GM12878 (cell line): ENCODE results near the gene IRF9. TPM values are rescaled to one million over a fixed set of nuclear protein-coding genes. Genes with fewer than 3 reads are reported as not detected.

Source experiments
- GABPA ChIP-seq: IDR thresholded peaks from 2 replicates; pipeline ENCODE4 v1.6.1; 2014; ENCODE audit warnings: antibody characterized with exemption, low read depth, mild to moderate bottlenecking, inconsistent platforms
- MYB ChIP-seq: fragments of 150-350 bp; IDR thresholded peaks from 2 replicates; pipeline ENCODE4 v1.6.1; 2014; ENCODE audit warnings: mild to moderate bottlenecking, low read depth, low read length, borderline replicate concordance
- polyA plus RNA-seq, 11 experiments: library from polyadenylated mRNA; depleted of rRNA in 4 of 11; unstranded in 6 of 11; stranded (reverse) in 5 of 11; fragments of >200 nt; fragmentation: Nextera tagmentation in 4 of 11; fragmentation: Illumina TruSeq in 1 of 11; extraction: Ambion mirVana in 4 of 11; extraction: Trizol in 1 of 11; gene quantifications; 1 replicate in 1 of 11; 2 replicates in 10 of 11; pipeline versions ENCODE4 v1.2.1 to v1.2.3, GENCODE V29; 2011 to 2016; ENCODE audit warnings: inconsistent platforms in 2 of 11, missing spikeins in 2 of 11, low read depth in 1 of 11
- total RNA-seq, 4 experiments: library from RNA; depleted of rRNA in 3 of 4; stranded (reverse); fragments of >200 nt in 3 of 4; fragmentation: Illumina TruSeq in 1 of 4; extraction: Trizol in 1 of 4; gene quantifications; 2 replicates each; pipeline versions ENCODE4 v1.2.1 to v1.2.3, GENCODE V29; 2013 to 2021
- TF ChIP-seq, protein P1 (sequence below): fragments of 450-650 bp; formaldehyde crosslinking; IDR thresholded peaks from 2 replicates; pipeline ENCODE4 v1.4.0; 2022; ENCODE audit warnings: mild to moderate bottlenecking, moderate library complexity
- TF ChIP-seq, protein P2 (sequence below): fragments of 450-650 bp; IDR thresholded peaks from 2 replicates; pipeline ENCODE4 v1.6.1; 2017; ENCODE audit warnings: mild to moderate bottlenecking, moderate library complexity
- TF ChIP-seq, protein P3 (sequence below): fragments of 450-650 bp; IDR thresholded peaks from 2 replicates; pipeline ENCODE4 v1.6.1; 2017; ENCODE audit warnings: mild to moderate bottlenecking, low read depth, inconsistent platforms; ENCODE audit not compliant: poor library complexity, severe bottlenecking

IRF9 gene
- total and polyA plus RNA-seq, 10 of the 15 experiments (the other 5 are each of a cell fraction or from before 2014, with no cell fraction given), result 47.6 to 234 (median 148) TPM

GRCh38 chr14:24146978-24147760, 13.9 kb upstream of the IRF9 start, which contains the start of gene RNF31 (continued):
- TF ChIP-seq MYB, result no peak
- TF ChIP-seq, protein P1, sequence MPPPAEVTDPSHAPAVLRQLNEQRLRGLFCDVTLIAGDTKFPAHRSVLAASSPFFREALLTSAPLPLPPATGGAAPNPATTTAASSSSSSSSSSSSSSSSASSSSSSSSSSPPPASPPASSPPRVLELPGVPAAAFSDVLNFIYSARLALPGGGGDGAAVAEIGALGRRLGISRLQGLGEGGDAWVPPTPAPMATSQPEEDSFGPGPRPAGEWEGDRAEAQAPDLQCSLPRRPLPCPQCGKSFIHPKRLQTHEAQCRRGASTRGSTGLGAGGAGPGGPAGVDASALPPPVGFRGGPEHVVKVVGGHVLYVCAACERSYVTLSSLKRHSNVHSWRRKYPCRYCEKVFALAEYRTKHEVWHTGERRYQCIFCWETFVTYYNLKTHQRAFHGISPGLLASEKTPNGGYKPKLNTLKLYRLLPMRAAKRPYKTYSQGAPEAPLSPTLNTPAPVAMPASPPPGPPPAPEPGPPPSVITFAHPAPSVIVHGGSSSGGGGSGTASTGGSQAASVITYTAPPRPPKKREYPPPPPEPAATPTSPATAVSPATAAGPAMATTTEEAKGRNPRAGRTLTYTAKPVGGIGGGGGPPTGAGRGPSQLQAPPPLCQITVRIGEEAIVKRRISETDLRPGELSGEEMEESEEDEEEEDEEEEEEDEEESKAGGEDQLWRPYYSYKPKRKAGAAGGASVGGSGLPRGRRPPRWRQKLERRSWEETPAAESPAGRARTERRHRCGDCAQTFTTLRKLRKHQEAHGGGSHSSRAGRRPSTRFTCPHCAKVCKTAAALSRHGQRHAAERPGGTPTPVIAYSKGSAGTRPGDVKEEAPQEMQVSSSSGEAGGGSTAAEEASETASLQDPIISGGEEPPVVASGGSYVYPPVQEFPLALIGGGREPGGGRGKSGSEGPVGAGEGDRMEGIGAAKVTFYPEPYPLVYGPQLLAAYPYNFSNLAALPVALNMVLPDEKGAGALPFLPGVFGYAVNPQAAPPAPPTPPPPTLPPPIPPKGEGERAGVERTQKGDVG (CRISPR knock-in tag), result no peak
- TF ChIP-seq, protein P2, sequence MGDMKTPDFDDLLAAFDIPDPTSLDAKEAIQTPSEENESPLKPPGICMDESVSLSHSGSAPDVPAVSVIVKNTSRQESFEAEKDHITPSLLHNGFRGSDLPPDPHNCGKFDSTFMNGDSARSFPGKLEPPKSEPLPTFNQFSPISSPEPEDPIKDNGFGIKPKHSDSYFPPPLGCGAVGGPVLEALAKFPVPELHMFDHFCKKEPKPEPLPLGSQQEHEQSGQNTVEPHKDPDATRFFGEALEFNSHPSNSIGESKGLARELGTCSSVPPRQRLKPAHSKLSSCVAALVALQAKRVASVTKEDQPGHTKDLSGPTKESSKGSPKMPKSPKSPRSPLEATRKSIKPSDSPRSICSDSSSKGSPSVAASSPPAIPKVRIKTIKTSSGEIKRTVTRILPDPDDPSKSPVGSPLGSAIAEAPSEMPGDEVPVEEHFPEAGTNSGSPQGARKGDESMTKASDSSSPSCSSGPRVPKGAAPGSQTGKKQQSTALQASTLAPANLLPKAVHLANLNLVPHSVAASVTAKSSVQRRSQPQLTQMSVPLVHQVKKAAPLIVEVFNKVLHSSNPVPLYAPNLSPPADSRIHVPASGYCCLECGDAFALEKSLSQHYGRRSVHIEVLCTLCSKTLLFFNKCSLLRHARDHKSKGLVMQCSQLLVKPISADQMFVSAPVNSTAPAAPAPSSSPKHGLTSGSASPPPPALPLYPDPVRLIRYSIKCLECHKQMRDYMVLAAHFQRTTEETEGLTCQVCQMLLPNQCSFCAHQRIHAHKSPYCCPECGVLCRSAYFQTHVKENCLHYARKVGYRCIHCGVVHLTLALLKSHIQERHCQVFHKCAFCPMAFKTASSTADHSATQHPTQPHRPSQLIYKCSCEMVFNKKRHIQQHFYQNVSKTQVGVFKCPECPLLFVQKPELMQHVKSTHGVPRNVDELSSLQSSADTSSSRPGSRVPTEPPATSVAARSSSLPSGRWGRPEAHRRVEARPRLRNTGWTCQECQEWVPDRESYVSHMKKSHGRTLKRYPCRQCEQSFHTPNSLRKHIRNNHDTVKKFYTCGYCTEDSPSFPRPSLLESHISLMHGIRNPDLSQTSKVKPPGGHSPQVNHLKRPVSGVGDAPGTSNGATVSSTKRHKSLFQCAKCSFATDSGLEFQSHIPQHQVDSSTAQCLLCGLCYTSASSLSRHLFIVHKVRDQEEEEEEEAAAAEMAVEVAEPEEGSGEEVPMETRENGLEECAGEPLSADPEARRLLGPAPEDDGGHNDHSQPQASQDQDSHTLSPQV, result no peak
- TF ChIP-seq, protein P3, sequence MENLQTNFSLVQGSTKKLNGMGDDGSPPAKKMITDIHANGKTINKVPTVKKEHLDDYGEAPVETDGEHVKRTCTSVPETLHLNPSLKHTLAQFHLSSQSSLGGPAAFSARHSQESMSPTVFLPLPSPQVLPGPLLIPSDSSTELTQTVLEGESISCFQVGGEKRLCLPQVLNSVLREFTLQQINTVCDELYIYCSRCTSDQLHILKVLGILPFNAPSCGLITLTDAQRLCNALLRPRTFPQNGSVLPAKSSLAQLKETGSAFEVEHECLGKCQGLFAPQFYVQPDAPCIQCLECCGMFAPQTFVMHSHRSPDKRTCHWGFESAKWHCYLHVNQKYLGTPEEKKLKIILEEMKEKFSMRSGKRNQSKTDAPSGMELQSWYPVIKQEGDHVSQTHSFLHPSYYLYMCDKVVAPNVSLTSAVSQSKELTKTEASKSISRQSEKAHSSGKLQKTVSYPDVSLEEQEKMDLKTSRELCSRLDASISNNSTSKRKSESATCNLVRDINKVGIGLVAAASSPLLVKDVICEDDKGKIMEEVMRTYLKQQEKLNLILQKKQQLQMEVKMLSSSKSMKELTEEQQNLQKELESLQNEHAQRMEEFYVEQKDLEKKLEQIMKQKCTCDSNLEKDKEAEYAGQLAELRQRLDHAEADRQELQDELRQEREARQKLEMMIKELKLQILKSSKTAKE, result no peak
- TF ChIP-seq GABPA, result peak; percentile 81
- TF ChIP-seq, all 136 proteins: peak for 41
